Measurements from ENCODE around the gene ARID3C.

GRCh38 chr9:34615132-34615531 is 13.7 kb downstream of the ARID3C start:
- TF ChIP-seq CTCF (IDR thresholded peaks at IDR 0.05) (no peak), POLR2A (IDR thresholded peaks at IDR 0.05) (no peak)
